Iris pigment epithelial cell (primary cell): ENCODE results near the gene AAMP.

Experiments used
- DNase-seq: peaks from one replicate; pipeline ENCODE4 v3.0.0-alpha.2; 2011; ENCODE audit warnings: low read depth

Gene AAMP

GRCh38 chr2:218221000-218221399, 48.9 kb downstream of the AAMP start:
- DNase-seq, result no peak

- no peak for DNase-seq
These were observed 50.0 kb downstream of the AAMP start for GRCh38 chr2:218219934-218220333.

GRCh38 chr2:218218268-218219185, 51.4 kb downstream of the AAMP start:
- DNase-seq, result no peak

- DNase-seq, result peak; percentile 29
These were observed 52.3 kb downstream of the AAMP start for GRCh38 chr2:218217360-218218267.

- peak; percentile 96 for DNase-seq
These were observed 53.1 kb downstream of the AAMP start, which contains the start of gene ARPC2 for GRCh38 chr2:218216674-218217359. ARPC2 (plus strand) TSS chr2:218217189; CDS start chr2:218217471, 282 bp downstream.

- DNase-seq, result no peak
These were observed 53.6 kb downstream of the AAMP start for GRCh38 chr2:218216336-218216673.
